HG03378 (cell line): ENCODE data around the gene TRMT2A.

ENCODE experiments used
- ATAC-seq: cut with Tn5 transposase; IDR thresholded peaks from one replicate; pipeline ENCODE4 v1.9.1; 2021; ENCODE audit warnings: mild to moderate bottlenecking, moderate library complexity; ENCODE audit not compliant: unreplicated experiment

The TRMT2A gene

GRCh38 chr22:20107951-20108756 lies 8.9 kb downstream of the TRMT2A start:
- no peak for ATAC-seq

- no peak for ATAC-seq
Observed at GRCh38 chr22:20107471-20107901, 9.5 kb downstream of the TRMT2A start.

- no peak for ATAC-seq
Observed at GRCh38 chr22:20106849-20107237, 10.2 kb downstream of the TRMT2A start.

GRCh38 chr22:20106205-20106848 lies 10.7 kb downstream of the TRMT2A start:
- no peak for ATAC-seq

- ATAC-seq = no peak
Observed at GRCh38 chr22:20105456-20106204, 11.4 kb downstream of the TRMT2A start.

GRCh38 chr22:20102203-20102780 lies 14.7 kb downstream of the TRMT2A start:
- no peak for ATAC-seq

- ATAC-seq = no peak
Observed at GRCh38 chr22:20101638-20102037, 15.4 kb downstream of the TRMT2A start.

- ATAC-seq = no peak
Observed at GRCh38 chr22:20099099-20099711, 17.8 kb downstream of the TRMT2A start.

GRCh38 chr22:20096574-20097420 lies 20.2 kb downstream of the TRMT2A start:
- no peak for ATAC-seq

GRCh38 chr22:20095521-20095920 lies 21.5 kb downstream of the TRMT2A start:
- no peak for ATAC-seq

- no peak for ATAC-seq
Observed at GRCh38 chr22:20094197-20094807, 22.7 kb downstream of the TRMT2A start.

- ATAC-seq = no peak
Observed at GRCh38 chr22:20093418-20094196, 23.4 kb downstream of the TRMT2A start.

GRCh38 chr22:20092477-20092854 lies 24.6 kb downstream of the TRMT2A start:
- no peak for ATAC-seq

- no peak for ATAC-seq
Observed at GRCh38 chr22:20091690-20092476, 25.1 kb downstream of the TRMT2A start.

- no peak for ATAC-seq
Observed at GRCh38 chr22:20090730-20091240, 26.2 kb downstream of the TRMT2A start.

GRCh38 chr22:20089977-20090729 lies 26.9 kb downstream of the TRMT2A start:
- ATAC-seq = no peak
